Right ventricle myocardium superior (tissue), 1 donor: Measurements from ENCODE around the gene EGF. TPM values are rescaled to one million over a fixed set of nuclear protein-coding genes. Genes with fewer than 3 reads are reported as not detected.
"Not testable (repeated sequence)": the region's sequence is repeated elsewhere in the genome, so short reads cannot be mapped to it uniquely, and the experiment has no call there.

Experiments used
- ATAC-seq: fragments of 200-7000 bp; cut with Tn5 transposase; one replicate; pipeline ENCODE4 v1.9.1; 2020; ENCODE audit warnings: mild to moderate bottlenecking; ENCODE audit not compliant: poor library complexity
- DNase-seq: peaks from one replicate; pipeline ENCODE4 v3.0.0-alpha.2; 2020
- intact Hi-C: fragments of 100-400 bp; cut with DNase I; formaldehyde crosslinking; loops from one replicate; pipeline ENCODE4 v1.11.2; 2022
- total RNA-seq: library from RNA; stranded (reverse); fragmentation: NEBNext Ultra II Directional; extraction: Animal tissue kit (Norgen Biotek cat#: 25700); gene quantifications from one replicate; pipeline ENCODE4 v1.2.1, GENCODE V29; 2021
- donor health status: DM: no; HTN: yes; CAD: no; lungs with severe emphysema.

Gene EGF
- total RNA-seq, 1 donor from 2014 or later, result 13.8 TPM

GRCh38 chr4:110010797-110011196 lies 98.1 kb downstream of the EGF start:
- intact Hi-C loops, result no loop called here
- no peak for ATAC-seq
- DNase-seq, result no peak

GRCh38 chr4:110012917-110013316 lies 100.2 kb downstream of the EGF start:
- ATAC-seq, result no peak
- no peak for DNase-seq
- intact Hi-C loops, result no loop called here

GRCh38 chr4:110014233-110014632 lies 101.5 kb downstream of the EGF start:
- intact Hi-C loops, result no loop called here
- DNase-seq, result no peak
- ATAC-seq, result no peak

- ATAC-seq (no peak), DNase-seq (no peak)
- intact Hi-C loops, result no loop called here
Measured at GRCh38 chr4:110019153-110019552, 106.5 kb downstream of the EGF start.

GRCh38 chr4:110020139-110020538 lies 107.5 kb downstream of the EGF start:
- intact Hi-C loops, result no loop called here
- ATAC-seq (no peak), DNase-seq (no peak)

GRCh38 chr4:110020646-110021443 lies 108.2 kb downstream of the EGF start:
- intact Hi-C loops, result no loop called here

GRCh38 chr4:110022457-110022856 lies 109.8 kb downstream of the EGF start:
- DNase-seq (no peak), ATAC-seq (no peak)
- intact Hi-C loops, result no loop called here

More at GRCh38 chr4:110020646-110021443, 108.2 kb downstream of the EGF start:
- DNase-seq (no peak), ATAC-seq (no peak)

GRCh38 chr4:110025056-110025455 lies 112.4 kb downstream of the EGF start:
- intact Hi-C loops, result no loop called here
- DNase-seq (no peak), ATAC-seq (no peak)

GRCh38 chr4:110025718-110026117 lies 113.0 kb downstream of the EGF start:
- intact Hi-C loops, result no loop called here
- DNase-seq (no peak), ATAC-seq (no peak)

- ATAC-seq (peak; percentile 43), DNase-seq (peak; percentile 51)
- intact Hi-C loops, result no loop called here
Measured at GRCh38 chr4:110032603-110033002, 119.9 kb downstream of the EGF start.

GRCh38 chr4:110033355-110034025 lies 120.8 kb downstream of the EGF start:
- intact Hi-C loops, result no loop called here
- ATAC-seq, result no peak
- no peak for DNase-seq

- ATAC-seq, result no peak
- intact Hi-C loops, result no loop called here
- DNase-seq, result no peak
Measured at GRCh38 chr4:110034026-110034393, 121.3 kb downstream of the EGF start.

GRCh38 chr4:110039164-110039563 lies 126.5 kb downstream of the EGF start:
- intact Hi-C loops, ATAC-seq: not testable (repeated sequence)

GRCh38 chr4:110041735-110042134 lies 129.1 kb downstream of the EGF start:
- intact Hi-C loops, result no loop called here
- no peak for ATAC-seq
- no peak for DNase-seq

More at GRCh38 chr4:110039164-110039563, 126.5 kb downstream of the EGF start:
- DNase-seq, result not testable (repeated sequence)

GRCh38 chr4:110042545-110043517 lies 130.1 kb downstream of the EGF start:
- no peak for ATAC-seq
- DNase-seq, result no peak
- intact Hi-C loops, result no loop called here

GRCh38 chr4:110046588-110047049 lies 133.9 kb downstream of the EGF start:
- ATAC-seq (no peak), DNase-seq (no peak)
- intact Hi-C loops, result no loop called here

- ATAC-seq, result peak; percentile 36
- DNase-seq, result no peak
- intact Hi-C loops, result loop anchor here (2.0 kb wide), 1 partner anchor 161 kb away; no protein-coding TSS in a partner anchor
Measured at GRCh38 chr4:110049951-110050925, 137.6 kb downstream of the EGF start.
